ENCODE data around the gene KREMEN1.

- no peak for TF ChIP-seq ZNF263 (CRISPR knock-in tag; IDR thresholded peaks at IDR 0.05; ENCODE audit: low read depth)
- TF ChIP-seq CTCF (IDR thresholded peaks at IDR 0.05) = no peak
- TF ChIP-seq ZBTB43 (CRISPR knock-in tag; IDR thresholded peaks at IDR 0.05) = no peak
- no peak for TF ChIP-seq IRF2 (CRISPR knock-in tag; IDR thresholded peaks at IDR 0.05; ENCODE audit: borderline replicate concordance, low read depth)
- no peak for TF ChIP-seq KAT7 (CRISPR knock-in tag; IDR thresholded peaks at IDR 0.05; ENCODE audit: borderline replicate concordance)
- TF ChIP-seq ATF3 (CRISPR knock-in tag; conservative IDR thresholded peaks at IDR 0.05) = no peak
- TF ChIP-seq E2F5 (CRISPR knock-in tag; IDR thresholded peaks at IDR 0.05) = no peak
- no peak for TF ChIP-seq NFE2L1 (CRISPR knock-in tag; IDR thresholded peaks at IDR 0.05)
- TF ChIP-seq SP1 (CRISPR knock-in tag; conservative IDR thresholded peaks at IDR 0.05) = no peak
- TF ChIP-seq AFF4 (CRISPR knock-in tag; IDR thresholded peaks at IDR 0.05; ENCODE audit: borderline replicate concordance) = no peak
- TF ChIP-seq ZNF121 (CRISPR knock-in tag; IDR thresholded peaks at IDR 0.05) = no peak
Observed at GRCh38 chr22:29213493-29213892, 140.7 kb downstream of the KREMEN1 start.

Data from WTC11 (cell line).